Measurements from ENCODE around the gene LRCOL1. TPM values are rescaled to one million over a fixed set of nuclear protein-coding genes. Genes with fewer than 3 reads are reported as not detected.

Gene LRCOL1
- total and polyA plus RNA-seq, 2 of the 8 experiments (the other 6 are each of a cell fraction or from before 2014, with no cell fraction given), result not detected

GRCh38 chr12:132576701-132577100, 33.7 kb downstream of the LRCOL1 start:
- Histone ChIP-seq H4K20me1 (replicated peaks in 1 of 2; ENCODE audit: control insufficient read depth in 1 of 2, insufficient read depth in 2 of 2, low read length in 2 of 2) (peaks cover 17 to 40% of the 10 kb centered on the region in 2 experiments), H4K5ac (ENCODE audit: insufficient read length, low read depth, low read length) (no peak overlapping the region), H3K23me2 (ENCODE audit: low read depth, low read length) (no peaks in the 10 kb centered on the region), H2AK5ac (ENCODE audit: low read depth, low read length) (no peak overlapping the region), H4K91ac (replicated peaks; ENCODE audit: insufficient read length, low read length) (no peak overlapping the region), H3K79me2 (ENCODE audit: control insufficient read depth in 1 of 2, insufficient read depth in 2 of 2, low read length in 2 of 2) (no peaks in the 10 kb centered on the region), H3K27me3 (replicated peaks in 1 of 4; ENCODE audit: control insufficient read depth in 3 of 4, extremely low read depth in 1 of 4, insufficient read depth in 3 of 4, low read length in 3 of 4) (peaks cover 0 to 4% (median 3%) of the 10 kb centered on the region in 4 experiments; a peak in 2 of 7 replicates), H3K56ac (replicated peaks; ENCODE audit: insufficient read length, low read depth, low read length) (no peak overlapping the region), H2BK15ac (ENCODE audit: low read length) (no peak overlapping the region), H2BK120ac (replicated peaks; ENCODE audit: low read depth, low read length) (no peak overlapping the region), H3K9ac (replicated peaks in 1 of 4; ENCODE audit: extremely low read depth in 1 of 4, low read depth in 3 of 4, low read length in 3 of 4) (no peak overlapping the region), H3K79me1 (ENCODE audit: low read depth, low read length) (peaks cover 2% of the 10 kb centered on the region; the same call in 1 of the 2 replicates), H2BK20ac (ENCODE audit: low read length) (no peak overlapping the region), H4K8ac (ENCODE audit: extremely low read depth, insufficient read depth, low read length) (no peak overlapping the region; the same call in 1 of the 2 replicates), H3K4me3 (ENCODE audit: extremely low read depth in 1 of 4, insufficient read depth in 2 of 4, low read depth in 3 of 4, low read length in 4 of 4) (no peak overlapping the region), H3K18ac (ENCODE audit: extremely low read depth, low read length) (no peak overlapping the region), H3K4ac (replicated peaks; ENCODE audit: insufficient read length, low read depth, low read length) (no peak overlapping the region), H3K14ac (ENCODE audit: insufficient read length) (no peak overlapping the region), H3K4me1 (replicated peaks in 1 of 4; ENCODE audit: control insufficient read depth in 3 of 4, insufficient read depth in 4 of 4, low read length in 3 of 4) (no peaks in the 10 kb centered on the region), H2BK5ac (ENCODE audit: low read depth, low read length) (no peak overlapping the region), H2BK12ac (ENCODE audit: low read depth, low read length) (no peak overlapping the region), H3K36me3 (ENCODE audit: control insufficient read depth in 2 of 4, insufficient read depth in 4 of 4, low read length in 3 of 4) (peaks cover 3 to 52% (median 19%) of the 10 kb centered on the region in 4 experiments; a peak in 7 of 8 replicates), H3K27ac (ENCODE audit: low read depth, low read length) (no peak overlapping the region), H2AFZ (ENCODE audit: low read length) (no peak overlapping the region), H3K23ac (ENCODE audit: insufficient read length) (no peak overlapping the region), H3K9me3 (ENCODE audit: insufficient read depth in 2 of 2, low read depth in 1 of 2, low read length in 1 of 2) (no peaks in the 10 kb centered on the region), H3K4me2 (ENCODE audit: insufficient read depth in 1 of 2, low read depth in 2 of 2, low read length in 2 of 2) (no peak overlapping the region)
- POLR2A ChIA-PET (ENCODE audit: partially characterized antibody), result interaction anchor here (0.9 to 1.2 kb wide), 2 partner anchors 9 to 25 kb away, joined by 3 to 4 read pairs; no protein-coding TSS in a partner anchor
- FAIRE-seq, result no peak
- no peak for DNase-seq (ENCODE audit: low read depth in 1 of 2, low spot score in 2 of 2)
- no peak for TF ChIP-seq GTF2F1 (IDR thresholded peaks at IDR 0.05; ENCODE audit: borderline replicate concordance, low read depth, low read length)
- TF ChIP-seq PHF8 (conservative IDR thresholded peaks at IDR 0.05; ENCODE audit: low read depth, low read length), result no peak
- CTCF ChIA-PET (ENCODE audit: partially characterized antibody), result interaction anchor here (1.1 to 2.0 kb wide), 2 partner anchors 9 to 161 kb away, joined by 3 to 8 read pairs; no protein-coding TSS in a partner anchor
- 95% methylated on average over 12 of the region's 12 CpGs; no CpG with 5 or more reads in 1 of the 2 experiments for WGBS, 2 experiments (ENCODE audit: extremely low coverage in 1 of 2, insufficient coverage in 1 of 2, insufficient read length in 1 of 2, insufficient replicate concordance in 2 of 2, low coverage in 1 of 2, low lambda C conversion rate in 2 of 2, missing lambda C conversion rate in 1 of 2)

Data from H1 (cell line).